ENCODE measurements around the gene KMT2C.

DNA sequence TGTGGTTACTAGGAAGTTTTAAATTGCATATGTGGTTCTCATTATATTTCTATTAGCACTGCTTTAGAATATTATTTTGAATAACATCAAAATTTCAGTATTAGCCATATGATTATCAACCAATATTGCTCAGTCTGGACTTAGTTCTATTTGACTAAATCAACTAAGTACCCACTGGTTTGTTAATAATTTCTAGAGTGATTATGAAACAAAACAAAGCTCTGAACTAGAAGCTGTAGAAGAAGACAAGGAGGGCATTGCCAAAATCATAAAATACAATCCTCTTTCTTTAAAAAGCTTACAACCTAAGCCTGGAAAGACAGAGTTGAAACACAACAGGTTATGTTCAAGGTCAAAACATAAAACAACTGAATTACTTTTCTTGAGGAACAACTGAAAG is 204.7 kb downstream of the KMT2C start:
- TF ChIP-seq, protein P1, sequence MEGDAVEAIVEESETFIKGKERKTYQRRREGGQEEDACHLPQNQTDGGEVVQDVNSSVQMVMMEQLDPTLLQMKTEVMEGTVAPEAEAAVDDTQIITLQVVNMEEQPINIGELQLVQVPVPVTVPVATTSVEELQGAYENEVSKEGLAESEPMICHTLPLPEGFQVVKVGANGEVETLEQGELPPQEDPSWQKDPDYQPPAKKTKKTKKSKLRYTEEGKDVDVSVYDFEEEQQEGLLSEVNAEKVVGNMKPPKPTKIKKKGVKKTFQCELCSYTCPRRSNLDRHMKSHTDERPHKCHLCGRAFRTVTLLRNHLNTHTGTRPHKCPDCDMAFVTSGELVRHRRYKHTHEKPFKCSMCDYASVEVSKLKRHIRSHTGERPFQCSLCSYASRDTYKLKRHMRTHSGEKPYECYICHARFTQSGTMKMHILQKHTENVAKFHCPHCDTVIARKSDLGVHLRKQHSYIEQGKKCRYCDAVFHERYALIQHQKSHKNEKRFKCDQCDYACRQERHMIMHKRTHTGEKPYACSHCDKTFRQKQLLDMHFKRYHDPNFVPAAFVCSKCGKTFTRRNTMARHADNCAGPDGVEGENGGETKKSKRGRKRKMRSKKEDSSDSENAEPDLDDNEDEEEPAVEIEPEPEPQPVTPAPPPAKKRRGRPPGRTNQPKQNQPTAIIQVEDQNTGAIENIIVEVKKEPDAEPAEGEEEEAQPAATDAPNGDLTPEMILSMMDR (IDR thresholded peaks at IDR 0.05; ENCODE audit: low read length): no peak
- TF ChIP-seq EZH2 (IDR thresholded peaks at IDR 0.05; ENCODE audit: borderline replicate concordance, low read length): no peak
